Activated CD4-positive, CD25-positive, alpha-beta regulatory T cell (primary cell): Measurements from ENCODE around the gene MYO7B.

Experiments used
- DNase-seq, 4 experiments: peaks; one replicate each; lab custom pipeline; 2025; lab: John Stamatoyannopoulos, UW

Gene MYO7B

GRCh38 chr2:127626175-127626574 is 90.7 kb downstream of the MYO7B start:
- no peak for DNase-seq

- DNase-seq, result no peak
Measured at GRCh38 chr2:127626917-127627739, 91.6 kb downstream of the MYO7B start.

GRCh38 chr2:127627740-127628571 is 92.5 kb downstream of the MYO7B start:
- no peak for DNase-seq

DNA sequence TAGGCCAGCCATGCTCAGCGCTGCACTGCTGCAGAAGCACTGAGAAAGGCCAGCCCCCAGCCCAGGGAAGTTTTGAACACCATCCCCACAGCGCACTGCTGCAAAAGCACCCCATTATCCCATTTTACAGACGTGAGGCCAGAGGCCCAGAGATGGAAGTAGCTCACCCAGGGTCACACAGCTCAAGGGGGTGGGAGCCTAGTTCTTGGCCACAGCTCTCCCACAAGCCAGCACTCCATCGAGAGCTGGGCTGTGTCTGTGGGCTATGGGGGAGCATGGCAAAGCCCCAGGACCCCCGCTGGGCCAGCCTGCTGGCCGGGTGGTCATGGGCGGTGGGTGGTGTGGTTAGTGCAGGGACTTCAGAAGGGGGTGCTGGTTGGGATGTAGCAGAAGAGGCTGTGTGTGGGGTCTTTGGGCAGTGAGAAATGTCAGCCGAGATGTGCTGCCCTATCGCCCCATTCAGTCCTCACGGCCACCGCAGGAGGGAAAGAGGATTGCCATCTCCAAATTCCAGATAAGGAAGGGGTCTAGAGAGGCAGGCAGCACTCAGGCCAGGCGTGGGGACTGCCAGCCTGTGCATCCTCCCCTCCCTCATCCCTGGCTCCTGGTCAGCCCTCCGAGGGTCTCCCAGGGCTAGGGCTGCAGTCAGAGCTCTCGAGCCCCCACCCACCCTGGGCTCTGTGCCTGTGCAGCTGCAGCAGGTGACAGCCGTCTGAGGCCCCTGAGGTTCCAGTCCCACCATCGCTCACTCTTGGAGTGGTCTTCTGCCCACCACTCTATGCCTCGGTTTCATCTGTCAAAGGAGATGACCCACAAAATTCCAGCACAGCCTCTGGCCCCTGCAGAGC is 93.5 kb downstream of the MYO7B start:
- no peak for DNase-seq

DNA sequence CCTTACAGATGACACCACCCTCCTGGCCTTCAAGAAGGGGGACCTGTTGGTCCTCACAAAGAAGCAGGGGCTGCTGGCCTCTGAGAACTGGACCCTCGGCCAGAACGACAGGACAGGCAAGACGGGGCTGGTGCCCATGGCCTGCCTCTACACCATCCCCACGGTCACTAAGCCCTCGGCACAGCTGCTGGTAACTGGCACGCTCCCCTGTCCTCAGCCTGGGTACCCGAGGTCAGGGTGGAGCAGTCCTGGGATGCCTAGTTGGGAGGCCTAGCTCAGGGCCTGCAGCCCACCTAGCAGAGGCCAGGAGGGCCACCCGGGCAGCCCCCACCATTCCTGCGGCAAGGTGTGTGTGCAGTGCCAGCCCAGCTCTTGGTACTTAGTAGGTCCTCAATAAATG is 94.2 kb downstream of the MYO7B start:
- DNase-seq, result no peak

DNA sequence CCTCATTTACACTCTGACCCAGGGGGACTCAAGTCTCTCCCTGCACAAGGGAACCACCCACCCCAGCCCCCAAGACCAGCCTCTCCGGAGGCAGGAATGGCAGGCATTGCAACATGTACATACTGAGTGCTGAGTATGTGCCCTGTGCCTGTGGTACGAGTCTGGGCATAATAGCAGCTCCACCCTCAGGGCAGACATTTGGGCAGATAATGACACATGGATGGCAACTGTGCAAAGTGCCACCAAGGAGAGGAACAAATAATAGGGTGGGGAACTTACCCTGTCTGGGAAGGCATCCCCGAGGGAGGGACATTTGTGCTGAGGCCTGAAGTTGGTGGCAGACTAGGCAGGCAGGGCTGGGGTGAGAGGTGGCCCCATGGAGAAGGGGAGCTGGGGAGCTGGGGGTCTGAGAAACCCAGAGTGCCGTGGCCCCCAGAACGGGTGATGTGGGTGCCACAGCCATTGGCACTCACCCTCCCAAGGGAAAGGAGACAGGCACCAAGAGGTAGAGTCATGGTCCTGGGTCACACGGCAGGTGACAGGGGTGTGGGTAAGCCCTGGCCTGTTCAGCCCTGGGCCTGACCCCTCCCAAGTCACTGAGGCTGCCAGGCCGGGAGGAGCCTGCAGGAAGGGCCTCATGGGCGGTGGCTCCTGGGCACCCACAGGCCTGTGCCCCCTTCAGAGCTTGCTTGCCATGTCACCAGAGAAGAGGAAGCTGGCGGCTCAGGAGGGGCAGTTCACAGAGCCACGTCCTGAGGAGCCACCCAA is 94.8 kb downstream of the MYO7B start:
- no peak for DNase-seq

DNA sequence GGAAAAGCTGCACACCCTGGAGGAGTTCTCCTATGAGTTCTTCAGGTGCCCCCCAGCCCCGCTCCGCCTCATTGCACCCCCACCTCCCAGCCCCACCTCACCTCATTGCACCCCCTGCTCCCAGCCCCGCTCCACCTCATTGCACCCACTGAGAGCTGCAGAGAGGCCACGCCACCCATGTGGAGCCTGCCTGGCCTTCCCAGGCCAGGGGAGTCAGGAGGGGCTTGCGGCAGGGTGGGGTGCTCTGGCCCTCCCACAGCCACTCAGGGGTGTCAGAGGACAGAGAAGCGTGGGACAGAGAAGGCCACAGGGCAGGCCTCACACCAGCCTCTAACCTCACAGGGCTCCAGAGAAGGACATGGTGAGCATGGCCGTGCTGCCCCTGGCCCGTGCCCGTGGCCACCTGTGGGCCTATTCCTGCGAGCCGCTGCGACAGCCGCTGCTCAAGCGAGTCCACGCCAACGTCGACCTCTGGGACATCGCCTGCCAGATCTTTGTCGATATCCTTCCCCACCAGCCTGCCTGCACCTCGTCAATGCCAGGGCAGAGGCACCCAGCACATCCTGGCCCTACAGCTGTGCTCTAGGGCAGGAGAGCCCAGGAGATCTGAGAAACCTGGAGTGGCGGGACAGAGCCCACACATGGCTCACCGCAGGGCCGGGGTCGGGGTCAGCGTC is 95.5 kb downstream of the MYO7B start:
- DNase-seq, result no peak

DNA sequence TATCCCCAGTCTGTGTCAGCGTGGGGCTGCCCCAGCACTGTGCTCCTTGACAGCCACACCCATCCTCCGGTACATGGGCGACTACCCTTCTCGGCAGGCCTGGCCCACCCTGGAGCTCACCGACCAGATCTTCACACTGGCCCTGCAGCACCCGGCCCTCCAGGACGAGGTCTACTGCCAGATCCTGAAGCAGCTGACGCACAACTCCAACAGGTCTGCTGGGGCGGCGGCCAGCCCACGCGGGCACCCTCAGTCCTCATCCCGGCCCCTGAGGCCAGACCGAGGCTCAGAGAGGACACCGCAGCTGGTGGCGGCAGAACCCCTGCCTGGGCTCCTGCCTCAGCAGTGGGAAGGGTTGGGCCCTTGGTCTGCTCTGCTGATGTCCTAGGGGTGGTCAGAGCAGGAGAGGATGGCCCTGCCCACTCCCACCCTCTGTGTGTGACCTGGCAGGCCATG is 96.1 kb downstream of the MYO7B start:
- no peak for DNase-seq

- DNase-seq, result no peak
Measured at GRCh38 chr2:127631997-127632581, 96.6 kb downstream of the MYO7B start.

DNA sequence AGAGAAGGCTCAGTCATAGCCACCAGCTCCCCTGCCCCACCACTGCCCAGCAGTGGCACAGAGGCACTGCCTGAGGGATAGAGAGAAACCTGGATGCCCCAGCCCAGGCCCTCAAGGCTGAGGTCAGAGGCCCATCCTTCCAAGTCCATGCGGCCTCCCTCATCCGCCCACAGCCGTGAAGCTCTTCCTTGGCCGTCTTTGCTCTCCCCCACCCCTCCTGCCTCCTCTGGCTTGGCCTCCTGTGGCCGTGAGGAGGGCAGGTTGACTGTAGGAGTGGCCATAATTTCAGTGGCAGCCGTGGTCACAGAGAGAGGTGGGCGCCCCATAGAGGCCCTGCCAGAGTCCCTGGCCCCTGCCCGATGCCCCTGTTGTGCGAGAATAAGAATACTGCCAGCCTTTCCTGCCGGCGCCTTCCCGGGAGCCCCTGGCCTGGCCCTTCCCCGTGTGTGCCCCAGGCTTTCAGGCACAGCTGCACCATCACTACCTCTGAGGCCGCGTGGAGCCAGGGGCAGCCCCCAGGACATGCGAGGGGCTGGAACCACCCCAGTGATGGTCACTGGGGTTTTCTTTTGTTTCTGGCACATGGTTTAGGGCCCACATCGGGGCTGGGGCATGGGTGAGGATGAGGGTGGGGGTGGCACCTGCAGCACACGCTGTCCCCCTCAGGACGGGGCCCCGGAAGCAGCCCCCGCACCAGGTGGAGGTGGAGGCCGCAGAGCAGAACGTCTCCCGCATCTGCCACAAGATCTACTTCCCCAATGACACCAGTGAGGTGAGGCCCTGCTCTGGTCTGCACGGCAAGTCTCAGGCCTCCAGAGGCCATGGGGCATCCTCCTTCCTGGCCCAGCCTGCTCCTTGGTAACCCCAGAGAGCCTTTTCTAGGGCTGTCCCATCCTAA is 97.4 kb downstream of the MYO7B start:
- DNase-seq, result no peak

DNA sequence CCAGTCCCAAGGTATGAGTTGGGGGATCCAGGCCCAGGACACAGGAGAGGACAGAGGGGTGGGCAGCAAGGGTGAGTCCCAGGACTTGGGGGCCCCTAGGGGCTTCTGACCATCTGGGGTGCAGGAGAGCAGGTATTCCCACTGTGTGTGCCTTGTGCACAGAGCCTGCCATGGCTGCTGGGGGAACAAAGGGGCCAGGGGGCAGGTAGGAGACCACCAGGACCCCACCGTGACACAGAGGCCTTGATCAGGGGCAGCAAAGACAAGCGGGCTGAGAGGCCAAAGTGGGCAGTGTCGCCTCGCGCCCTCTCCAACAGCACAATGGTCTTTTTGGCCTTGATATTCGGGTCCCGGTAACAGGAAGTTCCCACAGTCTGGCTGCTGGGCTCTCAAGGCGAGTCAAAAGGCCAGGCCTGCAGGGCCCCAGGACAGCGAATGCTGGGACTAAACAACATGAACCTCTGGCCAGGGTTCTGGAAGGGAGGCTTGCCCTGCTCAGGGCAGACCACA is 98.1 kb downstream of the MYO7B start:
- DNase-seq, result no peak

- DNase-seq, result no peak
Measured at GRCh38 chr2:127634066-127634617, 98.7 kb downstream of the MYO7B start.

GRCh38 chr2:127634626-127635379 is 99.3 kb downstream of the MYO7B start:
- DNase-seq, result no peak

GRCh38 chr2:127635380-127636237 is 100.1 kb downstream of the MYO7B start:
- DNase-seq, result no peak

DNA sequence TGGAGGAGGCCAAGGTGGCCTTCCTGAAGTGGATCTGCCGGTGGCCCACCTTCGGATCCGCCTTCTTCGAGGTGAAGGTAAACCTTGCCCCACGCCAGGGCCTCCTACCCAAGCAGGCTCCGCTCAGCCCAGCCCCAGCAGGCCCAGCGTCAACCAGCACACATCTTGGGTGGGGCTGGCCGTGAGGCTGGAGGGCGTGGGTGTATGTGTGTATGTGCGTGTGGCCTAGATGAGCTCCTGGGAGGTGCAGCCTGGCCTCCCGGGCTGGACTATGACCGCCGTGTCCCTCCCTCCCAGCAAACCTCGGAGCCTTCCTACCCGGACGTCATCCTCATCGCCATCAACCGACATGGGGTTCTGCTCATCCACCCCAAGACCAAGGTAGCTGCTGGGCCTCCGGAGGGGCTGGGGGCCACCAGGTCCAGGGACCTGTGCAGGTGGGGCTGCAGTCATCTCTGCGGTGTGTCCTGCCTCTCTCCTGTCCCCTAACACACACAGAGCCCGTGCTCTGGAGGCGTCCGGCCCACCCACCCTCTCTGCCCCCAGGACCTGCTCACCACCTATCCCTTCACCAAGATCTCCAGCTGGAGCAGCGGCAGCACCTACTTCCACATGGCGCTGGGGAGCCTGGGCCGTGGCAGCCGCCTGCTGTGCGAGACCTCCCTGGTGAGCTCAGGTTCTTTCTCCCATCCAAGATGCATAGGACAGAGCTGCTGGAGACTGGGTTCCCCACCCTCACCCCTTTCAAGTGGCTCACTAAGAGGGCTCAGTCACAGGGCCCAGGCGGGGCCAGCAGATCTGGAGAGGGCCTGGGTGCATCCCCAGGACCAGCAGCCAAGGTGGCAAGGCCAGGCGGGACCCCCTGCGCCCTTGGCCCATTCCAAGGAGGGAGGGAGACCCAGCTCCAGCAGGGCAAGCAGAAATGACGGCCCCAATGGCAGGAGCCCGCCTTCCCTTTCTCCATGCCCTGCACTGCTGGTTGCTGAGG is 101.1 kb downstream of the MYO7B start:
- DNase-seq, result no peak

DNA sequence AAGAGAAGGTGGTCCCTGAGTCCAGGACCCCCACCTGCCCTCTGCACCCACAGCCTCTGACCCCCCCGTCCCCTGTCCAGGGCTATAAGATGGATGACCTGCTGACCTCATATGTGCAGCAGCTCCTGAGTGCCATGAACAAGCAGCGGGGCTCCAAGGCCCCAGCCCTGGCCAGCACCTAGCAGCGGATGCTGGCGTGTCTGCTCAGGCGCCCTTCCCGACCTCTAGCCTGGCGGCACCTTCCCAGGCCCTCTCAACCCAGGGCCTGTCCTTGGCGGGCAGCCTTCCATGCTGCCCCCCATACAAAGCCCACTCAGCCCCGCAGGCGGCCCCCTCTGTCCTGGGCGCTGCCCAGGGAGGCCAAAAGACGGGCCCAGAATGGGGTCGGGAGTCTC is 101.8 kb downstream of the MYO7B start:
- no peak for DNase-seq
